Breast epithelium (tissue), 4 donors: ENCODE measurements around the gene NECAP2. TPM values are rescaled to one million over a fixed set of nuclear protein-coding genes. Genes with fewer than 3 reads are reported as not detected.

Experiments
- DNase-seq, 2 donors: peaks; one replicate each; pipeline ENCODE4 v3.0.0-alpha.2; 2019; ENCODE audit warnings: low spot score in 2 of 2
- H3K27ac ChIP-seq, 2 donors: fragments of 200-600 bp; sonication (generic) in 1 of 2; one replicate each; pipeline ENCODE4 v1.5.1; 2016 to 2019; ENCODE audit warnings: mild to moderate bottlenecking in 1 of 2
- H3K27me3 ChIP-seq, 2 donors: fragments of 200-600 bp; sonication (generic) in 1 of 2; one replicate each; pipeline versions ENCODE4 v1.5.1 to v1.6.0; 2017 to 2019; ENCODE audit warnings: control low read depth in 1 of 2, mild to moderate bottlenecking in 1 of 2
- H3K36me3 ChIP-seq: fragments of 200-600 bp; one replicate; pipeline ENCODE4 v1.5.1; 2019
- H3K4me1 ChIP-seq, 2 donors: fragments of 200-600 bp; sonication (generic); one replicate each; pipeline ENCODE4 v1.5.1; 2016 to 2019; ENCODE audit warnings: control low read depth in 1 of 2
- H3K4me3 ChIP-seq, 3 donors: fragments of 200-600 bp; sonication (generic); 1 replicate in 2 of 3; 2 replicates in 1 of 3; pipeline ENCODE4 v1.5.1; 2016 to 2019; ENCODE audit warnings: mild to moderate bottlenecking in 3 of 3, moderate library complexity in 2 of 3
- H3K9me3 ChIP-seq, 2 donors: fragments of 200-600 bp; sonication (generic) in 1 of 2; one replicate each; pipeline ENCODE4 v1.5.1; 2016 to 2019; ENCODE audit warnings: control low read depth in 1 of 2
- CTCF ChIP-seq, 3 donors: fragments of 450-650 bp; IDR thresholded peaks; one replicate each; pipeline ENCODE4 v1.5.1; 2016 to 2017; ENCODE audit warnings: antibody characterized with exemption in 3 of 3, mild to moderate bottlenecking in 3 of 3, moderate library complexity in 3 of 3
- POLR2A ChIP-seq: fragments of 450-650 bp; IDR thresholded peaks from one replicate; pipeline ENCODE4 v1.6.1; 2016; ENCODE audit warnings: antibody characterized with exemption, mild to moderate bottlenecking, moderate library complexity
- POLR2AphosphoS5 ChIP-seq, 3 donors: sonication (generic); formaldehyde crosslinking; IDR thresholded peaks; one replicate each; pipeline ENCODE4 v1.6.1; 2017; ENCODE audit warnings: antibody characterized with exemption in 3 of 3
- intact Hi-C: fragments of 100-400 bp; cut with DNase I; formaldehyde crosslinking; loops from one replicate; pipeline ENCODE4 v1.15.1; 2023; ENCODE audit warnings: low total_unique reads
- total RNA-seq, 3 donors: library from RNA; depleted of rRNA; stranded (reverse); fragments of >200 nt; gene quantifications; one replicate each; pipeline ENCODE4 v1.1.0, GENCODE V29; 2016

Gene NECAP2
- total RNA-seq, 3 donors from 2014 or later, result 61.2 to 64.0 (median 62.9) TPM

- no peak for DNase-seq
- H3K4me3 ChIP-seq, result no peak overlapping the region
- H3K9me3 ChIP-seq, result no peaks in the 10 kb centered on the region
- intact Hi-C loops, result no loop called here
- no peak for TF ChIP-seq POLR2A
- TF ChIP-seq CTCF (IDR thresholded peaks at IDR 0.05), result no peak
- TF ChIP-seq POLR2AphosphoS5 (IDR thresholded peaks at IDR 0.05), result no peak
- no peaks in the 10 kb centered on the region for H3K27me3 ChIP-seq
- peaks cover 0 to 6% of the 10 kb centered on the region in 2 donors for H3K4me1 ChIP-seq
- H3K27ac ChIP-seq, result no peak overlapping the region
- no peaks in the 10 kb centered on the region for H3K36me3 ChIP-seq
These were observed 2.4 kb downstream of the NECAP2 start for GRCh38 chr1:16442941-16443340.

- Histone ChIP-seq H3K36me3 (peaks cover 5% of the 10 kb centered on the region), H3K4me3 (no peak overlapping the region), H3K9me3 (no peaks in the 10 kb centered on the region), H3K27me3 (no peaks in the 10 kb centered on the region), H3K27ac (no peak overlapping the region), H3K4me1 (peaks cover 0 to 6% of the 10 kb centered on the region in 2 donors)
- TF ChIP-seq CTCF (IDR thresholded peaks at IDR 0.05) (no peak), POLR2A (no peak)
- intact Hi-C loops, result no loop called here
- DNase-seq, result no peak
These were observed 3.6 kb downstream of the NECAP2 start for GRCh38 chr1:16443975-16444770.

- no peak for TF ChIP-seq CTCF (IDR thresholded peaks at IDR 0.05)
- TF ChIP-seq POLR2A, result no peak
- no peak for TF ChIP-seq POLR2AphosphoS5 (IDR thresholded peaks at IDR 0.05)
- Histone ChIP-seq H3K27me3 (no peaks in the 10 kb centered on the region), H3K4me1 (peaks cover 0 to 6% of the 10 kb centered on the region in 2 donors), H3K27ac (no peak overlapping the region), H3K9me3 (no peaks in the 10 kb centered on the region), H3K4me3 (no peak overlapping the region), H3K36me3 (peaks cover 9% of the 10 kb centered on the region)
- intact Hi-C loops, result no loop called here
- DNase-seq, result no peak
These were observed 4.5 kb downstream of the NECAP2 start for GRCh38 chr1:16445052-16445451.

- Histone ChIP-seq H3K9me3 (no peaks in the 10 kb centered on the region), H3K36me3 (peaks cover 9% of the 10 kb centered on the region), H3K4me1 (peaks cover 0 to 6% of the 10 kb centered on the region in 2 donors), H3K27me3 (no peaks in the 10 kb centered on the region), H3K4me3 (no peak overlapping the region), H3K27ac (no peak overlapping the region)
- intact Hi-C loops, result no loop called here
- DNase-seq, result no peak
- no peak for TF ChIP-seq POLR2A
- TF ChIP-seq POLR2AphosphoS5 (IDR thresholded peaks at IDR 0.05), result no peak
- TF ChIP-seq CTCF (IDR thresholded peaks at IDR 0.05), result no peak
These were observed 5.6 kb downstream of the NECAP2 start for GRCh38 chr1:16446116-16446515.

GRCh38 chr1:16447641-16448040 lies 7.1 kb downstream of the NECAP2 start:
- Histone ChIP-seq H3K4me3 (no peak overlapping the region), H3K27ac (no peak overlapping the region), H3K4me1 (no peaks in the 10 kb centered on the region), H3K36me3 (peaks cover 9% of the 10 kb centered on the region), H3K9me3 (no peaks in the 10 kb centered on the region), H3K27me3 (no peaks in the 10 kb centered on the region)
- intact Hi-C loops, result no loop called here
- DNase-seq, result no peak
- TF ChIP-seq POLR2AphosphoS5 (IDR thresholded peaks at IDR 0.05), result no peak
- no peak for TF ChIP-seq CTCF (IDR thresholded peaks at IDR 0.05)
- no peak for TF ChIP-seq POLR2A
